A549 (cell line): ENCODE data around the gene CABP2. TPM values are rescaled to one million over a fixed set of nuclear protein-coding genes. Genes with fewer than 3 reads are reported as not detected.

Experiments
- ATAC-seq, 2 experiments: fragments of 200-7000 bp in 1 of 2; fragments of >200 bp in 1 of 2; cut with Nextera tagmentation in 1 of 2; cut with Tn5 transposase in 1 of 2; 3 replicates each; pipeline versions ENCODE4 v1.8.0 to v1.9.1; 2018 to 2020; ENCODE audit warnings: mild to moderate bottlenecking in 1 of 2, moderate library complexity in 1 of 2
- CTCF ChIA-PET: fragments of 300-600 bp; sonication (Branson Sonifier 250); formaldehyde crosslinking; extraction: SDS; loops from one replicate; lab custom pipeline; 2021; ENCODE audit warnings: antibody characterized with exemption, inconsistent platforms; lab: Yijun Ruan, JAX
- POLR2A ChIA-PET: fragments of 350-600 bp; formaldehyde crosslinking; extraction: SDS; loops from one replicate; lab custom pipeline; 2021; ENCODE audit warnings: antibody characterized with exemption, inconsistent platforms; lab: Yijun Ruan, JAX
- DNase-seq, 2 experiments: peaks; one replicate each; pipeline versions ENCODE4 v3.0.0 to v3.0.0-alpha.2; 2011 to 2016; ENCODE audit warnings: low read depth in 1 of 2, low spot score in 1 of 2
- FAIRE-seq: peaks from 2 replicates; lab custom pipeline; 2011; peaks lifted over from hg19 to GRCh38; lab: Jason Lieb, UNC
- H3K27ac ChIP-seq, 2 experiments: fragments of >200 bp; sonication (Bioruptor Twin); formaldehyde crosslinking; 3 replicates each; pipeline ENCODE4 v1.5.1; 2016 to 2017
- H3K4me1 ChIP-seq: fragments of >200 bp; sonication (Bioruptor Twin); formaldehyde crosslinking; 3 replicates; pipeline ENCODE4 v1.6.1; 2016
- H3K4me2 ChIP-seq: fragments of >200 bp; sonication (Bioruptor Twin); formaldehyde crosslinking; 3 replicates; pipeline ENCODE4 v1.6.1; 2016
- H3K4me3 ChIP-seq: fragments of >200 bp; sonication (Bioruptor Twin); formaldehyde crosslinking; 3 replicates; pipeline ENCODE4 v1.5.1; 2016
- H3K9me3 ChIP-seq: fragments of >200 bp; sonication (Bioruptor Twin); formaldehyde crosslinking; 3 replicates; pipeline ENCODE4 v1.6.1; 2016
- CBX2 ChIP-seq: fragments of 200-600 bp; sonication (generic); IDR thresholded peaks from 2 replicates; pipeline ENCODE4 v1.6.1; 2016; ENCODE audit warnings: low read depth, mild to moderate bottlenecking, borderline replicate concordance
- CBX8 ChIP-seq: fragments of 200-600 bp; sonication (generic); IDR thresholded peaks from 2 replicates; pipeline ENCODE4 v1.6.1; 2016
- CEBPB ChIP-seq, 2 experiments: fragments of >200 bp in 1 of 2; sonication (Bioruptor Twin) in 1 of 2; formaldehyde crosslinking in 1 of 2; IDR thresholded peaks; 2 replicates each; pipeline ENCODE4 v1.6.1; 2012 to 2016
- EP300 ChIP-seq, 2 experiments: fragments of >200 bp; sonication (Bioruptor Twin); formaldehyde crosslinking; IDR thresholded peaks; 2 replicates in 1 of 2; 3 replicates in 1 of 2; pipeline ENCODE4 v1.6.1; 2016 to 2017
- FOSL2 ChIP-seq, 2 experiments: fragments of 450-650 bp in 1 of 2; fragments of >200 bp in 1 of 2; sonication (Bioruptor Twin) in 1 of 2; formaldehyde crosslinking; IDR thresholded peaks; 2 replicates each; pipeline versions ENCODE4 v1.5.0 to v1.6.1; 2016 to 2020; ENCODE audit warnings: mild to moderate bottlenecking in 1 of 2, moderate library complexity in 1 of 2
- GATA3 ChIP-seq: IDR thresholded peaks from 2 replicates; pipeline ENCODE4 v1.6.1; 2012; ENCODE audit warnings: borderline replicate concordance
- HES2 ChIP-seq: fragments of >200 bp; sonication (Bioruptor Twin); formaldehyde crosslinking; IDR thresholded peaks from 2 replicates; pipeline ENCODE4 v1.6.1; 2016
- HOXA7 ChIP-seq: fragments of 250-450 bp; sonication (Bioruptor Pico); IDR thresholded peaks from 2 replicates; pipeline ENCODE4 v1.5.0; 2020; ENCODE audit warnings: mild to moderate bottlenecking, moderate library complexity
- KDM5A ChIP-seq: fragments of 200-600 bp; sonication (generic); IDR thresholded peaks from 2 replicates; pipeline ENCODE4 v1.6.1; 2016; ENCODE audit warnings: antibody characterized with exemption, mild to moderate bottlenecking
- MAX ChIP-seq: IDR thresholded peaks from 2 replicates; pipeline ENCODE4 v1.6.1; 2012
- MAZ ChIP-seq: fragments of 150-350 bp; IDR thresholded peaks from 2 replicates; pipeline ENCODE4 v1.6.1; 2014; ENCODE audit warnings: antibody characterized with exemption, low read depth, low read length, borderline replicate concordance
- PHF8 ChIP-seq: fragments of 200-600 bp; sonication (generic); IDR thresholded peaks from 2 replicates; pipeline ENCODE4 v1.6.1; 2016; ENCODE audit warnings: low read depth, mild to moderate bottlenecking, antibody characterized with exemption, moderate library complexity, borderline replicate concordance
- POLR2A ChIP-seq: IDR thresholded peaks from 2 replicates; pipeline ENCODE4 v1.6.1; 2012; ENCODE audit warnings: mild to moderate bottlenecking, low read length
- POLR2AphosphoS2 ChIP-seq: conservative IDR thresholded peaks from 2 replicates; pipeline ENCODE4 v1.6.1; 2012; ENCODE audit warnings: low read length, improper control_type of control experiment, inconsistent platforms
- USF2 ChIP-seq: fragments of 450-650 bp; IDR thresholded peaks from 2 replicates; pipeline ENCODE4 v1.6.1; 2014; ENCODE audit warnings: antibody characterized with exemption
- ZC3H11A ChIP-seq: fragments of 450-650 bp; IDR thresholded peaks from 2 replicates; pipeline ENCODE4 v1.6.1; 2014; ENCODE audit warnings: antibody characterized with exemption, mild to moderate bottlenecking
- ZFP36 ChIP-seq: fragments of 450-650 bp; IDR thresholded peaks from 2 replicates; pipeline ENCODE4 v1.6.1; 2014; ENCODE audit warnings: borderline replicate concordance; ENCODE audit not compliant: partially characterized antibody
- WGBS: methylation state at CpG from one replicate; pipeline ENCODE4 v1.1.6; 2017; ENCODE audit errors: missing lambda C conversion rate; 5-methylcytosine and 5-hydroxymethylcytosine counted together
- polyA plus RNA-seq, 4 experiments: library from polyadenylated mRNA; depleted of rRNA in 3 of 4; stranded (reverse); fragments of >200 nt; fragmentation: RNase III in 1 of 4; extraction: RNeasy Plus Mini Kit Qiagen cat#74134 plus additional on column Dnase treatment in 1 of 4; gene quantifications; 2 replicates in 3 of 4; 3 replicates in 1 of 4; pipeline ENCODE4 v1.2.3, GENCODE V29; 2011 to 2017
- TF ChIP-seq, protein P1 (sequence below): fragments of 200-600 bp; sonication (generic); IDR thresholded peaks from 2 replicates; pipeline ENCODE4 v1.6.1; 2016; ENCODE audit warnings: antibody characterized with exemption, mild to moderate bottlenecking, moderate library complexity
- TF ChIP-seq, protein P2 (sequence below): IDR thresholded peaks from 2 replicates; pipeline ENCODE4 v1.6.1; 2012; ENCODE audit warnings: low read depth, borderline replicate concordance

Gene CABP2
- polyA plus RNA-seq, 2 of the 4 experiments (the other 2 are of a cell fraction), result not detected

- TF ChIP-seq, protein P1, sequence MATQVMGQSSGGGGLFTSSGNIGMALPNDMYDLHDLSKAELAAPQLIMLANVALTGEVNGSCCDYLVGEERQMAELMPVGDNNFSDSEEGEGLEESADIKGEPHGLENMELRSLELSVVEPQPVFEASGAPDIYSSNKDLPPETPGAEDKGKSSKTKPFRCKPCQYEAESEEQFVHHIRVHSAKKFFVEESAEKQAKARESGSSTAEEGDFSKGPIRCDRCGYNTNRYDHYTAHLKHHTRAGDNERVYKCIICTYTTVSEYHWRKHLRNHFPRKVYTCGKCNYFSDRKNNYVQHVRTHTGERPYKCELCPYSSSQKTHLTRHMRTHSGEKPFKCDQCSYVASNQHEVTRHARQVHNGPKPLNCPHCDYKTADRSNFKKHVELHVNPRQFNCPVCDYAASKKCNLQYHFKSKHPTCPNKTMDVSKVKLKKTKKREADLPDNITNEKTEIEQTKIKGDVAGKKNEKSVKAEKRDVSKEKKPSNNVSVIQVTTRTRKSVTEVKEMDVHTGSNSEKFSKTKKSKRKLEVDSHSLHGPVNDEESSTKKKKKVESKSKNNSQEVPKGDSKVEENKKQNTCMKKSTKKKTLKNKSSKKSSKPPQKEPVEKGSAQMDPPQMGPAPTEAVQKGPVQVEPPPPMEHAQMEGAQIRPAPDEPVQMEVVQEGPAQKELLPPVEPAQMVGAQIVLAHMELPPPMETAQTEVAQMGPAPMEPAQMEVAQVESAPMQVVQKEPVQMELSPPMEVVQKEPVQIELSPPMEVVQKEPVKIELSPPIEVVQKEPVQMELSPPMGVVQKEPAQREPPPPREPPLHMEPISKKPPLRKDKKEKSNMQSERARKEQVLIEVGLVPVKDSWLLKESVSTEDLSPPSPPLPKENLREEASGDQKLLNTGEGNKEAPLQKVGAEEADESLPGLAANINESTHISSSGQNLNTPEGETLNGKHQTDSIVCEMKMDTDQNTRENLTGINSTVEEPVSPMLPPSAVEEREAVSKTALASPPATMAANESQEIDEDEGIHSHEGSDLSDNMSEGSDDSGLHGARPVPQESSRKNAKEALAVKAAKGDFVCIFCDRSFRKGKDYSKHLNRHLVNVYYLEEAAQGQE, result no peak
- TF ChIP-seq EP300 (IDR thresholded peaks at IDR 0.05), result no peak
- no peak for TF ChIP-seq USF2
- no peak for TF ChIP-seq CEBPB (IDR thresholded peaks at IDR 0.05)
Observed at GRCh38 chr11:67539550-67539949, 16.3 kb upstream of the CABP2 start (continued).

GRCh38 chr11:67538823-67539505 lies 15.7 kb upstream of the CABP2 start:
- Histone ChIP-seq H3K9me3 (peaks cover 25% of the 10 kb centered on the region), H3K4me2 (no peak overlapping the region), H3K27ac (no peak overlapping the region), H3K4me1 (no peaks in the 10 kb centered on the region; the same call in 2 of the 3 replicates), H3K4me3 (no peak overlapping the region)
- POLR2A ChIA-PET, result no interaction called here
- peak in 1 of 2 experiments; percentile 46; a peak in 2 of 6 replicates for ATAC-seq
- TF ChIP-seq HES2, result no peak
- TF ChIP-seq CBX8, result no peak
- TF ChIP-seq HOXA7 (CRISPR knock-in tag), result no peak
- TF ChIP-seq KDM5A, result no peak
- TF ChIP-seq ZC3H11A, result no peak
- no peak for TF ChIP-seq USF2
- no peak for TF ChIP-seq GATA3
- TF ChIP-seq, protein P1, result no peak
- TF ChIP-seq POLR2AphosphoS2, result no peak
- TF ChIP-seq MAZ, result no peak
- no peak for TF ChIP-seq EP300 (IDR thresholded peaks at IDR 0.05)
- TF ChIP-seq FOSL2 (IDR thresholded peaks at IDR 0.05), result no peak
- TF ChIP-seq FOSL2 (CRISPR knock-in tag; IDR thresholded peaks at IDR 0.05), result no peak
- TF ChIP-seq POLR2A, result no peak
- TF ChIP-seq ZFP36, result no peak
- no peak for TF ChIP-seq CBX2
- TF ChIP-seq, protein P2, sequence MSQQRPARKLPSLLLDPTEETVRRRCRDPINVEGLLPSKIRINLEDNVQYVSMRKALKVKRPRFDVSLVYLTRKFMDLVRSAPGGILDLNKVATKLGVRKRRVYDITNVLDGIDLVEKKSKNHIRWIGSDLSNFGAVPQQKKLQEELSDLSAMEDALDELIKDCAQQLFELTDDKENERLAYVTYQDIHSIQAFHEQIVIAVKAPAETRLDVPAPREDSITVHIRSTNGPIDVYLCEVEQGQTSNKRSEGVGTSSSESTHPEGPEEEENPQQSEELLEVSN, result no peak
- TF ChIP-seq PHF8, result no peak
- no peak for TF ChIP-seq MAX
- no peak for FAIRE-seq
- DNase-seq, result no peak
- WGBS, result 86% methylated on average over 10 of the region's 10 CpGs
- CTCF ChIA-PET, result interaction anchor here (1.4 to 2.4 kb wide), 2 partner anchors 9 to 17 kb away, joined by 3 to 6 read pairs; no protein-coding TSS in a partner anchor
